ENCODE results near the gene IFNGR1.

Gene IFNGR1

GRCh38 chr6:137177611-137178010 is 41.6 kb downstream of the IFNGR1 start:
- no peak for DNase-seq

- DNase-seq, result no peak
Measured at GRCh38 chr6:137176729-137177128, 42.5 kb downstream of the IFNGR1 start.

GRCh38 chr6:137175868-137176245 is 43.3 kb downstream of the IFNGR1 start:
- DNase-seq, result no peak

GRCh38 chr6:137175157-137175867 is 43.9 kb downstream of the IFNGR1 start:
- no peak for DNase-seq

GRCh38 chr6:137173501-137173900 is 45.7 kb downstream of the IFNGR1 start, which contains the start of gene IL22RA2:
Gene IL22RA2 (minus strand): TSS chr6:137173644. CDS start chr6:137161749, 11,895 bp downstream.
- no peak for DNase-seq

GRCh38 chr6:137172734-137173431 is 46.3 kb downstream of the IFNGR1 start:
- DNase-seq, result no peak

GRCh38 chr6:137171824-137172733 is 47.1 kb downstream of the IFNGR1 start:
- no peak for DNase-seq

- no peak for DNase-seq
Measured at GRCh38 chr6:137171053-137171374, 48.2 kb downstream of the IFNGR1 start.

GRCh38 chr6:137170266-137171052 is 48.7 kb downstream of the IFNGR1 start:
- DNase-seq, result no peak

GRCh38 chr6:137167702-137168377 is 51.3 kb downstream of the IFNGR1 start:
- no peak for DNase-seq

GRCh38 chr6:137166247-137167098 is 52.7 kb downstream of the IFNGR1 start:
- peak in 1 of 58 donors; percentile 4 for DNase-seq

GRCh38 chr6:137165375-137166246 is 53.6 kb downstream of the IFNGR1 start:
- DNase-seq, result no peak

- no peak for DNase-seq
Measured at GRCh38 chr6:137163732-137164318, 55.4 kb downstream of the IFNGR1 start.

- no peak for DNase-seq
Measured at GRCh38 chr6:137162692-137163306, 56.4 kb downstream of the IFNGR1 start.

GRCh38 chr6:137161949-137162348 is 57.2 kb downstream of the IFNGR1 start:
- no peak for DNase-seq

- DNase-seq, result no peak
Measured at GRCh38 chr6:137160763-137161162, 58.4 kb downstream of the IFNGR1 start.

- no peak for DNase-seq
Measured at GRCh38 chr6:137159912-137160311, 59.3 kb downstream of the IFNGR1 start.

- DNase-seq, result no peak
Measured at GRCh38 chr6:137157601-137158000, 61.6 kb downstream of the IFNGR1 start.
